Left lung (tissue), 10 donors: ENCODE results near the gene TMC1. TPM values are rescaled to one million over a fixed set of nuclear protein-coding genes. Genes with fewer than 3 reads are reported as not detected.

Experiments used
- ATAC-seq: fragments of 200-7000 bp; cut with Tn5 transposase; one replicate; pipeline ENCODE4 v1.9.1; 2020; ENCODE audit warnings: moderate library complexity
- DNase-seq, 4 donors: peaks; one replicate each; pipeline ENCODE4 v3.0.0-alpha.2; 2013 to 2020
- H3K27ac ChIP-seq, 2 donors: fragments of 200-600 bp; sonication (generic) in 1 of 2; one replicate each; pipeline versions ENCODE4 v1.5.0 to v1.8.0; 2020 to 2021
- H3K27me3 ChIP-seq, 2 donors: fragments of 200-600 bp; sonication (generic) in 1 of 2; one replicate each; pipeline versions ENCODE4 v1.5.0 to v1.8.0; 2020 to 2021
- H3K36me3 ChIP-seq, 2 donors: fragments of 200-600 bp; sonication (generic) in 1 of 2; one replicate each; pipeline versions ENCODE4 v1.5.0 to v1.8.0; 2020 to 2021
- H3K4me1 ChIP-seq, 2 donors: fragments of 200-600 bp; one replicate each; pipeline ENCODE4 v1.8.0; 2021
- H3K4me3 ChIP-seq, 2 donors: fragments of 200-600 bp; sonication (generic) in 1 of 2; one replicate each; pipeline versions ENCODE4 v1.5.0 to v1.8.0; 2020 to 2021; ENCODE audit warnings: mild to moderate bottlenecking in 1 of 2
- H3K9me3 ChIP-seq, 2 donors: fragments of 200-600 bp; sonication (generic) in 1 of 2; one replicate each; pipeline versions ENCODE4 v1.5.0 to v1.8.0; 2020 to 2021
- CTCF ChIP-seq, 2 donors: fragments of 200-600 bp; sonication (generic) in 1 of 2; IDR thresholded peaks; one replicate each; pipeline versions ENCODE4 v1.5.0 to v1.8.0; 2021; ENCODE audit warnings: antibody characterized with exemption in 2 of 2
- intact Hi-C, 2 donors: fragments of 100-400 bp; cut with DNase I; formaldehyde crosslinking; loops; one replicate each; pipeline versions ENCODE4 v1.11.2 to v1.14.2; 2022
- polyA plus RNA-seq, 6 donors: library from polyadenylated mRNA; unstranded; fragments of 120-200 nt; gene quantifications; one replicate each; pipeline ENCODE4 v1.2.1, GENCODE V29; 2013; ENCODE audit not compliant: insufficient read length in 6 of 6
- total RNA-seq, 2 donors: library from RNA; stranded (reverse); fragmentation: NEBNext Ultra II Directional; extraction: Animal tissue kit (Norgen Biotek cat#: 25700); gene quantifications; one replicate each; pipeline ENCODE4 v1.2.1, GENCODE V29; 2021
- donor health status: DM: no; HTN: yes; CAD: no.
- donor health status: DM: no; HTN: no; CAD: no.

The TMC1 gene
- total and polyA plus RNA-seq, 8 donors, result 0.26 to 0.81 (median 0.55) TPM; not detected in 1

- no peaks in the 10 kb centered on the region for H3K36me3 ChIP-seq
- H3K4me3 ChIP-seq, result no peak overlapping the region
- no peaks in the 10 kb centered on the region for H3K27me3 ChIP-seq
- DNase-seq (no peak), ATAC-seq (no peak)
- intact Hi-C loops, result no loop called here
- H3K4me1 ChIP-seq, result no peaks in the 10 kb centered on the region
- TF ChIP-seq CTCF (IDR thresholded peaks at IDR 0.05), result no peak
- H3K9me3 ChIP-seq, result no peaks in the 10 kb centered on the region
- no peak overlapping the region for H3K27ac ChIP-seq
These were observed 80.2 kb downstream of the TMC1 start for GRCh38 chr9:72601615-72602014.

GRCh38 chr9:72612449-72612848 is 91.0 kb downstream of the TMC1 start:
- Histone ChIP-seq H3K4me1 (no peaks in the 10 kb centered on the region), H3K4me3 (no peak overlapping the region), H3K27ac (no peak overlapping the region), H3K9me3 (no peaks in the 10 kb centered on the region), H3K27me3 (no peaks in the 10 kb centered on the region), H3K36me3 (no peaks in the 10 kb centered on the region)
- TF ChIP-seq CTCF (IDR thresholded peaks at IDR 0.05), result no peak
- intact Hi-C loops, result no loop called here
- ATAC-seq (no peak), DNase-seq (no peak)

- H3K36me3 ChIP-seq, result no peaks in the 10 kb centered on the region
- TF ChIP-seq CTCF (IDR thresholded peaks at IDR 0.05), result no peak
- no peaks in the 10 kb centered on the region for H3K27me3 ChIP-seq
- no peak for ATAC-seq
- no peaks in the 10 kb centered on the region for H3K9me3 ChIP-seq
- H3K27ac ChIP-seq, result no peak overlapping the region
- DNase-seq, result no peak
- intact Hi-C loops, result no loop called here
- no peak overlapping the region for H3K4me3 ChIP-seq
- no peaks in the 10 kb centered on the region for H3K4me1 ChIP-seq
These were observed 92.7 kb downstream of the TMC1 start for GRCh38 chr9:72614067-72614466.

- Histone ChIP-seq H3K27me3 (no peaks in the 10 kb centered on the region), H3K27ac (no peak overlapping the region), H3K36me3 (no peaks in the 10 kb centered on the region), H3K4me3 (no peak overlapping the region), H3K4me1 (no peaks in the 10 kb centered on the region), H3K9me3 (no peaks in the 10 kb centered on the region)
- ATAC-seq, result no peak
- no peak for DNase-seq
- TF ChIP-seq CTCF (IDR thresholded peaks at IDR 0.05), result no peak
- intact Hi-C loops, result no loop called here
These were observed 94.5 kb downstream of the TMC1 start for GRCh38 chr9:72615931-72616330.

GRCh38 chr9:72618811-72619210 is 97.4 kb downstream of the TMC1 start:
- Histone ChIP-seq H3K27me3 (no peaks in the 10 kb centered on the region), H3K9me3 (no peaks in the 10 kb centered on the region), H3K27ac (no peak overlapping the region), H3K4me1 (no peaks in the 10 kb centered on the region), H3K4me3 (no peak overlapping the region), H3K36me3 (no peaks in the 10 kb centered on the region)
- intact Hi-C loops, result no loop called here
- DNase-seq (no peak), ATAC-seq (no peak)
- no peak for TF ChIP-seq CTCF (IDR thresholded peaks at IDR 0.05)
